Measurements from ENCODE around the gene CAMK1.

The CAMK1 gene

DNA sequence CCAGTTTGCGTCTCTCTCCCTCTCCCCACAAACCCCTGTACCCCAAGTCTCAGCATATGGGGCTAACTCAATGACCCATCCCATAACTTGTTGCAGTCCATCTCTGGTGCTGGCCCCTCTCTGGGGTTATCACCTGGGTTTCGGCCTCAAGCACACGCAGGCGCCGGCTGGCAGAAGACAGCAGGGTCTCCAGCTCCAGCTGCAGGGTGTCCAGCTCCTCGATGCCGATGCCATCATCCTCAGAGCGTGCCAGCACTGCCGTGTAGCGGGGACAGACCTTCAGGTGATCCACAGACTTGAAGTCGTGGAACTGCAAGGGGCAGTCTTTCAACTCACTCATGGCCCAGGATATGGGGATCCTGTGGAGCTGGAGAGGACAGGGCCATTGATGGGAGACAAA lies 21.4 kb upstream of the CAMK1 start:
- H3K9ac ChIP-seq (ENCODE audit: low read depth, low read length) = no peak overlapping the region
- no peak overlapping the region for H3K4me3 ChIP-seq (ENCODE audit: low read depth, low read length)
- H3K4me1 ChIP-seq (ENCODE audit: control insufficient read depth, insufficient read depth, low read length) = no peaks in the 10 kb centered on the region
- no peaks in the 10 kb centered on the region for H3K27me3 ChIP-seq (ENCODE audit: control insufficient read depth, insufficient read depth, low read length)
- H3K9me3 ChIP-seq (ENCODE audit: control insufficient read depth, insufficient read depth, low read length) = no peaks in the 10 kb centered on the region
- peaks cover 20% of the 10 kb centered on the region for H3K36me3 ChIP-seq (ENCODE audit: control insufficient read depth, insufficient read depth, low read length)

DNA sequence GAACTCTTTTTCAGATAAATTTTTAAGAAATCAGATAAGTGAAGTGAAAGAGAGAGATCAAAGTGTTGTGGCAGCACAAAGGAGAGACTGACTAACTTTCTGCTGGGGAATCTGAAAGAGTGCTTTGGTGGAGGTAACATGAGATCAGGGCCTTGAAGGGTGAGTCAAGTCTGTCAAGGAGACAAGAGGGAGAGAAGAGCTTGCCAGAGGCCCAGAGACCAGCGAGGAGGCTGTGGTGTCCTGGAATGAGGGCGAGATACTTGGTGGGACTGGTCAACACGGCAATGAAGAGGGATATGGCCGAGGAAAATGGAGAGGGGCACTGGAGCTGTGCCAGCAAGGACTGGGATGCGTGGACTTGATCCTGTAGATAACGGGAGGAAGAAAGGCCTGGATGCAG lies 18.0 kb upstream of the CAMK1 start:
- Histone ChIP-seq H3K9me3 (ENCODE audit: control insufficient read depth, insufficient read depth, low read length) (no peaks in the 10 kb centered on the region), H3K4me1 (ENCODE audit: control insufficient read depth, insufficient read depth, low read length) (no peaks in the 10 kb centered on the region), H3K9ac (ENCODE audit: low read depth, low read length) (no peak overlapping the region), H3K36me3 (ENCODE audit: control insufficient read depth, insufficient read depth, low read length) (peaks cover 27% of the 10 kb centered on the region), H3K27me3 (ENCODE audit: control insufficient read depth, insufficient read depth, low read length) (no peaks in the 10 kb centered on the region), H3K4me3 (ENCODE audit: low read depth, low read length) (no peak overlapping the region)

DNA sequence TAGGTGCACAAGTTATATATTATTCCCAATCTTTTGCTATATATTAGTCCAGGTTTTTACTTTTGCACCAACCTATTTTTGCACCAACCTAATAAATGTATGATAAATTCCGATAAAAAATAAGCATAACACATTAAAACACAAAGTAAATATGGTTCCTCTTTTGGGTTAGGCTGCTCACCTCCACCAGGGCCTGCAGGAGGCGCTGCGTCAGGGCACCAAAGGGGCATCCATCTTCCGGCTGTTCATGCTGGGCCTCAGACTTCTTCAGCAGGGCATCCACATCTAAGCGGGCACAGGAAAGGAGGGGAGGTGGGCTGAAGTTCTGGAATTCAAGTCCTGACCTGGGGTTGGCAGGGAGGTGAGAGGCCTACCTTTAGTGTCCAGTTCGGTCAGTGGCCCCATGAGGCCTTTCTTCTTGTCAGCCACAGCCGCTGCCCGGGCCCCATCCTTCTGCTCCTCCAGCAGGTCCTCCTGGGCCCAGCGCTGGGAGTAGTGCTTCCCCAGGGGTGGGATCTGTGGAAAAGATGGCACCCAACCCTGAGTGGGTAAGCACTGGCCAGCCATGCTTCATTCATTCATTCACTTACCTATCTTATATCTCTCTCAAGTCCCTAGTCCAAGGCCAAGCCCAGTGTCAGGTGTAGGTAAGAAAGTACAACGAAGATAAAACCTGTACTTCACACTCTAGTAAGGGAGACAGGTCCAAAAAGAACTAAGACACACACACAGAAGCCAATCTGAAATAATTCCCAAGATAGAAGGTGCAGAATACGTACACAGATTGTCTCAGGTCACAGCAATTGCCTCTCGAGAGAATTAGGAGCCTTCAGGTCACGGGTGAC lies 17.3 kb upstream of the CAMK1 start:
- Histone ChIP-seq H3K36me3 (ENCODE audit: control insufficient read depth, insufficient read depth, low read length) (peaks cover 27% of the 10 kb centered on the region), H3K4me1 (ENCODE audit: control insufficient read depth, insufficient read depth, low read length) (no peaks in the 10 kb centered on the region), H3K9me3 (ENCODE audit: control insufficient read depth, insufficient read depth, low read length) (no peaks in the 10 kb centered on the region), H3K9ac (ENCODE audit: low read depth, low read length) (no peak overlapping the region), H3K4me3 (ENCODE audit: low read depth, low read length) (no peak overlapping the region), H3K27me3 (ENCODE audit: control insufficient read depth, insufficient read depth, low read length) (no peaks in the 10 kb centered on the region)

GRCh38 chr3:9786209-9786739 lies 16.5 kb upstream of the CAMK1 start:
- Histone ChIP-seq H3K9me3 (ENCODE audit: control insufficient read depth, insufficient read depth, low read length) (no peaks in the 10 kb centered on the region), H3K36me3 (ENCODE audit: control insufficient read depth, insufficient read depth, low read length) (peaks cover 27% of the 10 kb centered on the region), H3K27me3 (ENCODE audit: control insufficient read depth, insufficient read depth, low read length) (no peaks in the 10 kb centered on the region), H3K4me3 (ENCODE audit: low read depth, low read length) (no peak overlapping the region), H3K4me1 (ENCODE audit: control insufficient read depth, insufficient read depth, low read length) (no peaks in the 10 kb centered on the region), H3K9ac (ENCODE audit: low read depth, low read length) (no peak overlapping the region)

DNA sequence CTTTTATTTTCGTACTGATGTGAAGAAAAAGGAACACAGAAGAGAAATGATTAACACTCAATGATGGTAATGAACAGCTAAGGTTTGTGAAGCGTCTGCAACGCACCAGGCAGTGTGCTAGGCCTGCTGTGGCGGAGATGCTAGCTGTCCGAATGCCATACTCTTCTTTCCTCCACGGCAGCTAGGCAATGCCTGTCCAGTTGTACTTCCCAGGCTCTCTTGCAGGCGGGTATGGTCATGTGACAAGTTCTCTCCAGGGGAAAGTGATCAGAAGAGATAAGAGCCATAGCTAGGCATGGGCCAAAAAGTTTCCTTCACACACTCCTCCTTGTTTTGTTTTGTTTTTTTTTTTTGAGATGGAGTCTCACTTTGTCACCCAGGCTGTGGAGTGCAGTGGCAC lies 15.9 kb upstream of the CAMK1 start:
- Histone ChIP-seq H3K36me3 (ENCODE audit: control insufficient read depth, insufficient read depth, low read length) (peaks cover 28% of the 10 kb centered on the region), H3K4me3 (ENCODE audit: low read depth, low read length) (no peak overlapping the region), H3K4me1 (ENCODE audit: control insufficient read depth, insufficient read depth, low read length) (no peaks in the 10 kb centered on the region), H3K9me3 (ENCODE audit: control insufficient read depth, insufficient read depth, low read length) (no peaks in the 10 kb centered on the region), H3K9ac (ENCODE audit: low read depth, low read length) (no peak overlapping the region), H3K27me3 (ENCODE audit: control insufficient read depth, insufficient read depth, low read length) (no peaks in the 10 kb centered on the region)

GRCh38 chr3:9784965-9785364 lies 15.2 kb upstream of the CAMK1 start:
- Histone ChIP-seq H3K9ac (ENCODE audit: low read depth, low read length) (no peak overlapping the region), H3K36me3 (ENCODE audit: control insufficient read depth, insufficient read depth, low read length) (peaks cover 26% of the 10 kb centered on the region)

DNA sequence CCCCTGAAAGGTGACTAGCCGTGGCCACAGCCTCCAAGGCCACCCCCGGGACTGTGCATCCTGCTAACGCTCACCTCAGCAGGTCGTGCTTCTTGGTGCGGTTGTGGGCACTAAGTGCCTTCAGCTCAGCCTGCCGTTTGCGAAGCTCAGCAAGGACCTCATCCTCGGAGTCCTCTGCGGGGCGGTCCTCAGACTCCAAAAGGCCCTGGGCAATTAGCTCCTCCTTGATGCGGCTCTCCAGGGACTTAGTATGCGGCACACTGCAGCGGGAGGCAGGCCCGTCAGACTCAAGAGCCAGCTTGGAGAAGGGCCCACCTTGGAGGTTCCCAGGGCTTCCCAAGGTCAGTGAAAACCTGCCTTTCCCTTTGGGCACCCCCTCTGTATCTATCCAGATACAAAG lies 14.2 kb upstream of the CAMK1 start:
- Histone ChIP-seq H3K36me3 (ENCODE audit: control insufficient read depth, insufficient read depth, low read length) (peaks cover 19% of the 10 kb centered on the region), H3K9ac (ENCODE audit: low read depth, low read length) (no peak overlapping the region), H3K4me1 (ENCODE audit: control insufficient read depth, insufficient read depth, low read length) (no peaks in the 10 kb centered on the region), H3K9me3 (ENCODE audit: control insufficient read depth, insufficient read depth, low read length) (no peaks in the 10 kb centered on the region), H3K4me3 (ENCODE audit: low read depth, low read length) (no peak overlapping the region), H3K27me3 (ENCODE audit: control insufficient read depth, insufficient read depth, low read length) (no peaks in the 10 kb centered on the region)

More at GRCh38 chr3:9784965-9785364, 15.2 kb upstream of the CAMK1 start:
- Histone ChIP-seq H3K4me1 (ENCODE audit: control insufficient read depth, insufficient read depth, low read length) (no peaks in the 10 kb centered on the region), H3K27me3 (ENCODE audit: control insufficient read depth, insufficient read depth, low read length) (no peaks in the 10 kb centered on the region), H3K4me3 (ENCODE audit: low read depth, low read length) (no peak overlapping the region), H3K9me3 (ENCODE audit: control insufficient read depth, insufficient read depth, low read length) (no peaks in the 10 kb centered on the region)

GRCh38 chr3:9782770-9783169 lies 13.0 kb upstream of the CAMK1 start:
- Histone ChIP-seq H3K4me3 (ENCODE audit: low read depth, low read length) (no peak overlapping the region), H3K36me3 (ENCODE audit: control insufficient read depth, insufficient read depth, low read length) (peaks cover 19% of the 10 kb centered on the region), H3K4me1 (ENCODE audit: control insufficient read depth, insufficient read depth, low read length) (no peaks in the 10 kb centered on the region), H3K27me3 (ENCODE audit: control insufficient read depth, insufficient read depth, low read length) (no peaks in the 10 kb centered on the region), H3K9me3 (ENCODE audit: control insufficient read depth, insufficient read depth, low read length) (no peaks in the 10 kb centered on the region), H3K9ac (ENCODE audit: low read depth, low read length) (no peak overlapping the region)

DNA sequence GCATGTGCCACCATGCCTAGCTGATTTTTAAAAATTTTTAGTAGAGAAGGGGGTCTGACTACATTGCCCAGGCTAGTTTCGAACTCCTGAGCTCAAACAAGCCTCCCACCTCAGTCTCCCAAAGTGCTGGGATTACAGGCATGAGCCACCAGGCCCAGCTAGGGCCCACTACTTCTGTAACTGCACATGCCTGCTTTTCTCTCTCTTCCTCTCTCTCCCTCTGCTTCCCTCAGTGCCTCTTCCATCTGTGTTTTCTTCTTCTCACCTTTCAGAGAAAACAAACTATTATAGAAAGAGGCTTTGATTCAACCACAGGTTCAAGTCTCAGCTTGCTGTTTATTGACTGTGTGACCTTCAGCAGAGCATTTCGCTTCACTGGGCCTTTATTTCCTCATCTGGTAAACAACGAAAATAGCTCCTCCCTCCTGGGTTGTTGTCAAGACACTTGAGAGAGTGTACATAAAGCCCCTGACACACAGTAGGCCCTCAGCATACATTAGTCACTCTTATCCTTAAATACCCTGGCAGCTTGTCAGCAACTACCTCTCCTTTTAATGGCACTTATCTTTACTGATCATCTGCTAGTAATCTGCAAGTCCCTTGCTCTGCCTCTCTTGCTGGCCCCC lies 12.3 kb upstream of the CAMK1 start:
- Histone ChIP-seq H3K36me3 (ENCODE audit: control insufficient read depth, insufficient read depth, low read length) (peaks cover 16% of the 10 kb centered on the region), H3K4me1 (ENCODE audit: control insufficient read depth, insufficient read depth, low read length) (no peaks in the 10 kb centered on the region), H3K9me3 (ENCODE audit: control insufficient read depth, insufficient read depth, low read length) (no peaks in the 10 kb centered on the region), H3K9ac (ENCODE audit: low read depth, low read length) (no peak overlapping the region), H3K27me3 (ENCODE audit: control insufficient read depth, insufficient read depth, low read length) (no peaks in the 10 kb centered on the region), H3K4me3 (ENCODE audit: low read depth, low read length) (no peak overlapping the region)

DNA sequence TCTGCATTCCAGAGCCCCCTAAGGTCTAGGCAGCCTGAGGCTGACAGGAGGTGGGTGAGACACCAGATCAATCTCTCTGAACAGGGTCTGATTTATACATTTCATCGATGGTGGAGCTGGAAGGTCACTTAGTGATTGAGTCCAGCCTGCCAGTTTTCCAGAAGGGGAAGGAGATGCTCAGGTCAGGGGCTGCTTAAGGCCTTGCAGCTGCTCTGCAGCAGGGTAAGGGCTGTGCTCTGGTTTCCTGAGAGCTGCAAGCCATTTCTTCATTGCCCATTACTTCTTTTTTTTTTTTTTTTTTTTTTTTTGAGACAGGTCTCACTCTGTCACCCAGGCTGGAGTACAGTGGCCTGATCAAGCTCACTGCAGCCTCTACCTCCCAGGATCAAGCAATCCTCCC lies 11.8 kb upstream of the CAMK1 start:
- Histone ChIP-seq H3K4me3 (ENCODE audit: low read depth, low read length) (no peak overlapping the region), H3K36me3 (ENCODE audit: control insufficient read depth, insufficient read depth, low read length) (peaks cover 14% of the 10 kb centered on the region), H3K9me3 (ENCODE audit: control insufficient read depth, insufficient read depth, low read length) (no peaks in the 10 kb centered on the region), H3K27me3 (ENCODE audit: control insufficient read depth, insufficient read depth, low read length) (no peaks in the 10 kb centered on the region), H3K4me1 (ENCODE audit: control insufficient read depth, insufficient read depth, low read length) (no peaks in the 10 kb centered on the region), H3K9ac (ENCODE audit: low read depth, low read length) (no peak overlapping the region)

DNA sequence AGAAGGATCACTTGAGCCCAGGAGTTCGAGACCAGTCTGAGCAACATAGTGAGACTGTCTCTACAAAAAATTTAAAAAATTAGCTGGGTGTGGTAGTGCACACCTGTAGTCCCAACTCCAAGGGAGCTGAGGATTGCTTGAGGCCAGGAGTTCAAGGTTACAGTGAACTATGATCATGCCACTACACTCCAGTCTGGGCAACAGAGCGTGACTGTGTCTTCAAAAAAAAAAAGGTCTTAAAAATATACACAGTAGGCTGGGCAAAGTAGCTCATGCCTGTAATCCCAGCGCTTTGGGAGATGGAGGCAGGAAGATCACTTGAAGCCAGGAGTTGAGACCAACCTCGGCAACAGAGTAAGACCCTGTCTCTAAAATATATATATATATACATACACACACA lies 11.2 kb upstream of the CAMK1 start:
- Histone ChIP-seq H3K36me3 (ENCODE audit: control insufficient read depth, insufficient read depth, low read length) (peaks cover 14% of the 10 kb centered on the region), H3K4me1 (ENCODE audit: control insufficient read depth, insufficient read depth, low read length) (no peaks in the 10 kb centered on the region)

GRCh38 chr3:9780458-9780812 lies 10.7 kb upstream of the CAMK1 start:
- no peaks in the 10 kb centered on the region for H3K4me1 ChIP-seq (ENCODE audit: control insufficient read depth, insufficient read depth, low read length)
- peaks cover 11% of the 10 kb centered on the region for H3K36me3 ChIP-seq (ENCODE audit: control insufficient read depth, insufficient read depth, low read length)
- no peak overlapping the region for H3K9ac ChIP-seq (ENCODE audit: low read depth, low read length)
- no peaks in the 10 kb centered on the region for H3K9me3 ChIP-seq (ENCODE audit: control insufficient read depth, insufficient read depth, low read length)
- H3K4me3 ChIP-seq (ENCODE audit: low read depth, low read length) = no peak overlapping the region
- no peaks in the 10 kb centered on the region for H3K27me3 ChIP-seq (ENCODE audit: control insufficient read depth, insufficient read depth, low read length)

More for the DNA sequence above, 11.2 kb upstream of the CAMK1 start:
- Histone ChIP-seq H3K27me3 (ENCODE audit: control insufficient read depth, insufficient read depth, low read length) (no peaks in the 10 kb centered on the region), H3K9me3 (ENCODE audit: control insufficient read depth, insufficient read depth, low read length) (no peaks in the 10 kb centered on the region), H3K9ac (ENCODE audit: low read depth, low read length) (no peak overlapping the region), H3K4me3 (ENCODE audit: low read depth, low read length) (no peak overlapping the region)
